Measurements from ENCODE around the gene ODC1. TPM values are rescaled to one million over a fixed set of nuclear protein-coding genes. Genes with fewer than 3 reads are reported as not detected.

The ODC1 gene
- total and polyA plus RNA-seq, 2 experiments from 2014 or later = 23.3 to 70.3 TPM

DNA sequence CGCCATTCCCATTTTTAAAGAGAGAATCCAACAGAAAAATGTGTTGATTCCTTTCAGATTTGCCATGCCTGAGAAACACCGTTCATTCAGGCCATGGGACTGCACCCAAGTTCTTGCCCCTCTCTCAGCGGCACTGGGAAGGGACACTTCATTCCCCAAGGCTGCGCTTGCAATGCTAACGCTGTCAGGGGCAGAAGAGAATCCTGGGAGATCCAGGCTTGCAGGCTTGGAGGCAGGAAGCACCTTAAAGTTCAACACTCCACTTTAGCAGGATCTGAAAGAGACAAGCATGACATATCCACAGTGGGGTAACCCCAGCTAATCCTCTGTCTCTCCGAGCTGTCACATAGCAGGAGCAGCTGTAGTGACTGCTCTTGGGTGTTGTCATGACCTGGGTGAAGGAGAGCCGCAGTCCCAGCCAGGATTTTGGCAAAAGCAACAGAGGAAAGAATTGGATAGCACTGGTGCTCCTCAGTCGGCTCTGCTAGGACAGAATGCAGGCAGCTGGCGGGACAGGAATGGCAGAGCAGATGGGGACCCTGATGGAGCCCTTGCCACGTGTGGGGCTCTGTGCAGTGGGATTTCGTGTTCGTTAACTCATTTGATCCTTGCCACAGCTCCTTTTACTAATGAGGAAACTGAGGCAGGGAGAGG is 22.0 kb upstream of the ODC1 start:
- Mint-ChIP-seq H3K9me3 (no peaks in the 10 kb centered on the region), H3K27me3 (ENCODE audit: insufficient read depth, low read depth, poor library complexity) (peaks cover 3% of the 10 kb centered on the region)
- no peak for DNase-seq (ENCODE audit: low spot score)

More for the DNA sequence above, 22.0 kb upstream of the ODC1 start:
- Histone ChIP-seq H2AFZ (no peak overlapping the region), H3K9me2 (ENCODE audit: insufficient read depth) (no peaks in the 10 kb centered on the region), H3K4me1 (ENCODE audit: insufficient read depth) (no peaks in the 10 kb centered on the region), H4K20me1 (replicated peaks; ENCODE audit: insufficient read depth) (no peaks in the 10 kb centered on the region), H3K79me2 (replicated peaks; ENCODE audit: insufficient read depth) (no peaks in the 10 kb centered on the region), H3K36me3 (ENCODE audit: insufficient read depth) (no peaks in the 10 kb centered on the region), H3K27me3 (ENCODE audit: insufficient read depth) (no peaks in the 10 kb centered on the region), H3F3A (replicated peaks; ENCODE audit: low read depth) (no peaks in the 10 kb centered on the region), H3K4me3 (no peak overlapping the region), H3K4me2 (no peak overlapping the region), H3K27ac (ENCODE audit: low read depth) (no peak overlapping the region)
- ATAC-seq = no peak
- TF ChIP-seq ETS1 (IDR thresholded peaks at IDR 0.05) (no peak), ZNF462 (CRISPR knock-in tag; IDR thresholded peaks at IDR 0.05) (no peak), EZH2 (IDR thresholded peaks at IDR 0.05; ENCODE audit: low read depth, unreplicated experiment) (no peak)
- Mint-ChIP-seq H3K27ac (no peak overlapping the region; the same call in 1 of the 2 replicates), H3K4me3 (no peak overlapping the region), H3K36me3 (ENCODE audit: low read depth) (no peaks in the 10 kb centered on the region), H3K4me1 (no peaks in the 10 kb centered on the region)
